Inflammatory macrophage treated with lipopolysaccharide for 4 hours (primary cell): Measurements from ENCODE around the gene UBR4.

Source experiments
- DNase-seq: peaks from one replicate; pipeline ENCODE4 v3.0.0-alpha.2; 2020

The UBR4 gene

GRCh38 chr1:19032701-19033514 lies 177.2 kb downstream of the UBR4 start:
- no peak for DNase-seq

DNA sequence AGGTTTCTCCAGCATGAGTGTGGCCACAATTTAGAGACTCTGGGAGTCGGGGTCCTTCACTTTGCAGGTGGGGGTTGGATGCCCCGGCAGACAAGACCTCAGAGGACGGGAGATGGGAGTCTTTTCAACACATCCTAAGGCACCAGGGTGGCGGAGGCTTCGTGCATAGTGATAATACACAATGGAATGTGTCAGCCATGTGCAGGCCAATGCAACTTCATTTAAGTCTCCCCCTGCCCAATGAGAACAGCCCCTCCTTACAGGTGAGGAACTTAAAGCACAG lies 177.7 kb downstream of the UBR4 start:
- DNase-seq = no peak

DNA sequence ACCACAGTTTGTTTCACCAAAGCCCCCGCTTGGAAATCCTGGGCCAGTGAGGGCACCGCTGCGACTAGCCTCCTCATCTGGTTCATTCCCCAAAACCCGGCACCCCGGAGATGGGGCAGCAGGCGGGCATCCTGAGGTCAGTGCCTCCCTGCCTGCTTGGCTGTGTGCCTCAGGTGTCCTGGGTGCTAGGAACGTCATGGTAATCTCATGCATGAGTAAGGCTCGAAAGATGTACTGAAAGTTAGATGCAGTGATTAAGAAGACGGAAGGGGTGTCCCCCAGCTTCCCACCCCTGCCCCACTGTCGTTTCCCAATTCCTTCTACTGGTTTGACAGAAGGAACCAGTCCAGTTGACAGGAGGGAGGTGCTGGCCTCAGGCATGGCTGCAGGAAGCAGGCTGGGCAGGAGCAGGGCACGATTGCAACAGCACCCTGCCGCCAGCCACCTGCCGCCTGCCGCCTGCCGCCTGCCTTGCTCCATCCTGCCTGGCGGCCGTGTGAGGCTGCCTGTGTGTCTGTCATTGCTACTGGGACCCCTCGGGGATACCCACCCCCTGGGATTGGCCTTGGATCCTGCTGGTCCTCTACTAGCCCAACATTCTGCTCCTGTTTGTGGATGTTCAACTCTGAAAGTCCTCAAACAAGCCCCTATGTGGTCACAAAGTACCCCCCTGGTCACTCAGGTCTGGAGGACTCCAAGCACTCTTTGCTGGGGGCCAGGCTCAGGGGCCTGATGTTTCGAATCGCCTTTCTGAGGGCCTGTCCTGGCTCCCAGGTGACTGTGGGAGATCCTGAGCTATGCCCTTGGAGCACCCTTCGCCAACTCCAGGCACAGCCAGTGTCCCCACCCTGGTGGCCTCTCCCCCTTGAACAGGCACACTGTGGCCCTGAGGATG lies 180.6 kb downstream of the UBR4 start:
- DNase-seq = no peak

DNA sequence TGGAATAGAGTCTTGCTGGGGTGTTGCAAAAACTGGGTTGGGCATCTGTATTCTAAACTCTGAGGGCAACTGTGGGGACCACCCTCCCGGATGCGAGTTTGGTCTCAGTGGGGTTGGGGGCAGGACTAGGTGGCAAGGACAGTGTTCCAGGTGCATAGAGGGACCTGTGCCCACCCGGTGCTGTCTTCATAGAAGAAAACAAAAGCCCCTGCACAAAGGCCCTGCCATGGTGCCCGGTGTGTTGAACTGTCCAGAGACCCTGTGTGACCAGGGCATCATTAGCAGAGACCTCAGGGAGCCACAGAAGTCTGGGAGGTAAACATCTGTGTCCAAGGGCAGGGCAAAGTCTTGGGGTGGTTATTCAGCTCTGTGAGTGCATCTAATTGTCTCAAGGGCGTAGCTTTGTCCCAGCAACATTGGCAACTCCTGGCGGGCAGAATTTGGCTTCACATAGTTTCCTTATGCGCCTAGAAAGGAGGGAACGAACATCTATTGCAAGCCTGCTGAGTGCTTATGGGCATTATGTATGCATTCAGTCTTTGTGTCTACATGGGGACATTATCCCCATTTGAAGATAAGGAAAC lies 181.4 kb downstream of the UBR4 start:
- no peak for DNase-seq

DNA sequence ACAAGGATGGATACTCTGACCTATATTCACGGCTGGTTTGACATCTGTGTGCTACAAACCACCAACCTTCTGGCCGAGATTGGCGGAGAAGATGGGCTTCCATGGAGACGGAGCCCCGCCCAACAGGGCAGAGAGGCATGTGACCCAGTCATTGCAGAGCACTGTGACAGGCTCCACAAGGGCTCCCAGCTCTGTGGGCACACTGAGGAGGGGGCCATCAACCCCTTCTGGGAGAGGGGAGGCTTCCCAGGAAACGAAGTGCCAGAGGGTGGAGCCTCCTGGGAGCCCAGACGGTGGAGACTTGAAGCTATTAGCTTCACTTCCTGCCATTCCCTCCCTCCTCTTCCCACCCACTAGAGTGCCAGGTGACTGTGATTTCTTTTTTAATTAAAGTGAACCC lies 182.0 kb downstream of the UBR4 start:
- no peak for DNase-seq
